Measurements from ENCODE around the gene KRAS.

KRAS gene

GRCh38 chr12:25202137-25202536 is 48.6 kb downstream of the KRAS start:
- Histone ChIP-seq H3K9me3 (ENCODE audit: low read length) (no peaks in the 10 kb centered on the region), H3K4me1 (ENCODE audit: insufficient read depth, low read length) (no peaks in the 10 kb centered on the region), H3K4me3 (ENCODE audit: low read length) (no peak overlapping the region), H2AFZ (ENCODE audit: low read depth, low read length) (no peak overlapping the region), H3K27me3 (ENCODE audit: insufficient read depth, low read length) (no peaks in the 10 kb centered on the region), H3K36me3 (ENCODE audit: insufficient read depth, low read length) (peaks cover 12% of the 10 kb centered on the region)

GRCh38 chr12:25200703-25201102 is 50.0 kb downstream of the KRAS start:
- Histone ChIP-seq H2AFZ (ENCODE audit: low read depth, low read length) (no peak overlapping the region), H3K9me3 (ENCODE audit: low read length) (no peaks in the 10 kb centered on the region), H3K4me1 (ENCODE audit: insufficient read depth, low read length) (peaks cover 6% of the 10 kb centered on the region), H3K4me3 (ENCODE audit: low read length) (no peak overlapping the region), H3K27me3 (ENCODE audit: insufficient read depth, low read length) (no peaks in the 10 kb centered on the region), H3K36me3 (ENCODE audit: insufficient read depth, low read length) (peaks cover 2% of the 10 kb centered on the region)

- H2AFZ ChIP-seq (ENCODE audit: low read depth, low read length), result no peak overlapping the region
- no peaks in the 10 kb centered on the region for H3K36me3 ChIP-seq (ENCODE audit: insufficient read depth, low read length)
- no peaks in the 10 kb centered on the region for H3K27me3 ChIP-seq (ENCODE audit: insufficient read depth, low read length)
- H3K4me3 ChIP-seq (ENCODE audit: low read length), result no peak overlapping the region
- peaks cover 6% of the 10 kb centered on the region for H3K4me1 ChIP-seq (ENCODE audit: insufficient read depth, low read length)
- no peaks in the 10 kb centered on the region for H3K9me3 ChIP-seq (ENCODE audit: low read length)
Measured at GRCh38 chr12:25197608-25198007, 53.1 kb downstream of the KRAS start.

GRCh38 chr12:25195056-25195971 is 55.4 kb downstream of the KRAS start, which contains the start of the genes DNAI7 and ETFRF1:
TSS of gene DNAI7 (minus strand) at chr12:25195160. CDS start at chr12:25195078, 82 bp downstream.
TSS of gene ETFRF1 (plus strand) at chr12:25195237. CDS start at chr12:25203957, 8,720 bp downstream.
- H3K27me3 ChIP-seq (ENCODE audit: insufficient read depth, low read length), result no peaks in the 10 kb centered on the region
- peaks cover 6% of the 10 kb centered on the region for H3K4me1 ChIP-seq (ENCODE audit: insufficient read depth, low read length)
- no peaks in the 10 kb centered on the region for H3K36me3 ChIP-seq (ENCODE audit: insufficient read depth, low read length)
- peak within 1 kb of the TSS; percentile 96 for H3K4me3 ChIP-seq (ENCODE audit: low read length)
- no peaks in the 10 kb centered on the region for H3K9me3 ChIP-seq (ENCODE audit: low read length)
- peak within 1 kb of the TSS; percentile 70 for H2AFZ ChIP-seq (ENCODE audit: low read depth, low read length)

DNA sequence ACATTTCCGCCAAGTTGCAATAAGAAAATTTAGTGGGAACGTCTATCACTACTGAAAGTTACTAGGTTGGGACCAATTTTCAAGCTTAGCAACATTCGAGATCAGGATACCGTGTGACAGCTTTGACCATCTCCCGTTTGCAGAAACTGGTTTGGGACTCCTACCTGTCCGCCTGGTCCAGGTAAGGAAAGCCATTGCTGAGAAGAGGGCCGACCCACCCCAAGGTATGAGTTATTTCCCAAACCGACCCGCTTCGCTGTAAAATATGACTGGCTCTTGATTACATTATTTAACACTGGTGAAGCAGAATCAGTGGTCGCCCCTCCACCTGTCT is 56.0 kb downstream of the KRAS start:
- peaks cover 6% of the 10 kb centered on the region for H3K4me1 ChIP-seq (ENCODE audit: insufficient read depth, low read length)
- H3K9me3 ChIP-seq (ENCODE audit: low read length), result no peaks in the 10 kb centered on the region
- H3K27me3 ChIP-seq (ENCODE audit: insufficient read depth, low read length), result no peaks in the 10 kb centered on the region
- H3K36me3 ChIP-seq (ENCODE audit: insufficient read depth, low read length), result no peaks in the 10 kb centered on the region
- H3K4me3 ChIP-seq (ENCODE audit: low read length), result peak overlapping the region; percentile 96
- H2AFZ ChIP-seq (ENCODE audit: low read depth, low read length), result peak overlapping the region; percentile 70

DNA sequence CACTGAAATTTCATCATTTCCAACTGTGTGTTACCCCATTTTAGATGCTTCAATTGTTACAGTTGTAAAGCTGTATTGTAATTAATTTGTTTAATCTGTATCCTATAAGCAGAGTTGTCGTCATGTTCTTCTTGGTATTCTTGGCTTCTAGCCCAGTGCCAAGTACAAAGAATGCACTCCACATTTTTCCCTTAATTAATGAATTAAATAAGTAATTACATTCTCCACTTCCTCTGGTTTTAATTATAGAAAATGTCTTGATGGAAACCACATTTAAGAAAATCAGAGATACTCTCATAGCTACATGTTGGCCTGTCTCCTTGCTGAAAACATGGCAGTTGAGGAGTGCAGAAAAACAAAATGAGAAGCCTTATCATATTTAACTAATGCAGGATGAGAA is 56.5 kb downstream of the KRAS start:
- H3K9me3 ChIP-seq (ENCODE audit: low read length), result no peaks in the 10 kb centered on the region
- H2AFZ ChIP-seq (ENCODE audit: low read depth, low read length), result peak overlapping the region; percentile 70
- H3K36me3 ChIP-seq (ENCODE audit: insufficient read depth, low read length), result no peaks in the 10 kb centered on the region
- H3K4me1 ChIP-seq (ENCODE audit: insufficient read depth, low read length), result peaks cover 6% of the 10 kb centered on the region
- no peaks in the 10 kb centered on the region for H3K27me3 ChIP-seq (ENCODE audit: insufficient read depth, low read length)
- peak overlapping the region; percentile 96 for H3K4me3 ChIP-seq (ENCODE audit: low read length)

GRCh38 chr12:25190793-25191192 is 59.9 kb downstream of the KRAS start:
- Histone ChIP-seq H3K4me3 (ENCODE audit: low read length) (no peak overlapping the region), H2AFZ (ENCODE audit: low read depth, low read length) (no peak overlapping the region), H3K4me1 (ENCODE audit: insufficient read depth, low read length) (peaks cover under 1% of the 10 kb centered on the region), H3K27me3 (ENCODE audit: insufficient read depth, low read length) (no peaks in the 10 kb centered on the region), H3K9me3 (ENCODE audit: low read length) (no peaks in the 10 kb centered on the region), H3K36me3 (ENCODE audit: insufficient read depth, low read length) (no peaks in the 10 kb centered on the region)

- no peak overlapping the region for H3K4me3 ChIP-seq (ENCODE audit: low read length)
- no peak overlapping the region for H2AFZ ChIP-seq (ENCODE audit: low read depth, low read length)
- H3K4me1 ChIP-seq (ENCODE audit: insufficient read depth, low read length), result no peaks in the 10 kb centered on the region
- H3K27me3 ChIP-seq (ENCODE audit: insufficient read depth, low read length), result no peaks in the 10 kb centered on the region
- H3K36me3 ChIP-seq (ENCODE audit: insufficient read depth, low read length), result no peaks in the 10 kb centered on the region
- H3K9me3 ChIP-seq (ENCODE audit: low read length), result no peaks in the 10 kb centered on the region
Measured at GRCh38 chr12:25189656-25190055, 61.1 kb downstream of the KRAS start.

DNA sequence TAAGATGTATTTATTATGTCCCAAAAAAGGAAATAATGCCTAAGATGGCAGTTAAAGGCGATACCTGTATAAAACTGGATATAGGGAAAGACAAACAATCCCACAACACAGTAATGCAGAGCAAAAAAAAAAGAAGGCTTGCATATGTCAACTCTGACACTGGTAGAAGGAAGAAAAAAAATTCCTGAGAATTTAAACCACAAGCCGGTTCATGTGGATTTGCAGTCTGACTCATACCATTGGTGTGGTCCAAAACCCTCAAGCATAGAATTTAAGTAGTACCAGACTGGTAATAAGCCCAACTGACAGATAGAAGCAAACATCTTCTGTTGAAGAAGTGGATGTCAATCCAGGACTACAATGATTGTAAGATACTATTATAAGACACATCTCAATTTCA is 62.9 kb downstream of the KRAS start:
- H3K4me1 ChIP-seq (ENCODE audit: insufficient read depth, low read length), result no peaks in the 10 kb centered on the region
- no peak overlapping the region for H3K4me3 ChIP-seq (ENCODE audit: low read length)
- no peak overlapping the region for H2AFZ ChIP-seq (ENCODE audit: low read depth, low read length)
- no peaks in the 10 kb centered on the region for H3K9me3 ChIP-seq (ENCODE audit: low read length)
- no peaks in the 10 kb centered on the region for H3K36me3 ChIP-seq (ENCODE audit: insufficient read depth, low read length)
- no peaks in the 10 kb centered on the region for H3K27me3 ChIP-seq (ENCODE audit: insufficient read depth, low read length)

GRCh38 chr12:25186788-25187402 is 63.8 kb downstream of the KRAS start:
- H3K4me3 ChIP-seq (ENCODE audit: low read length), result no peak overlapping the region
- H3K36me3 ChIP-seq (ENCODE audit: insufficient read depth, low read length), result no peaks in the 10 kb centered on the region
- no peaks in the 10 kb centered on the region for H3K27me3 ChIP-seq (ENCODE audit: insufficient read depth, low read length)
- H2AFZ ChIP-seq (ENCODE audit: low read depth, low read length), result no peak overlapping the region
- no peaks in the 10 kb centered on the region for H3K4me1 ChIP-seq (ENCODE audit: insufficient read depth, low read length)
- H3K9me3 ChIP-seq (ENCODE audit: low read length), result no peaks in the 10 kb centered on the region

DNA sequence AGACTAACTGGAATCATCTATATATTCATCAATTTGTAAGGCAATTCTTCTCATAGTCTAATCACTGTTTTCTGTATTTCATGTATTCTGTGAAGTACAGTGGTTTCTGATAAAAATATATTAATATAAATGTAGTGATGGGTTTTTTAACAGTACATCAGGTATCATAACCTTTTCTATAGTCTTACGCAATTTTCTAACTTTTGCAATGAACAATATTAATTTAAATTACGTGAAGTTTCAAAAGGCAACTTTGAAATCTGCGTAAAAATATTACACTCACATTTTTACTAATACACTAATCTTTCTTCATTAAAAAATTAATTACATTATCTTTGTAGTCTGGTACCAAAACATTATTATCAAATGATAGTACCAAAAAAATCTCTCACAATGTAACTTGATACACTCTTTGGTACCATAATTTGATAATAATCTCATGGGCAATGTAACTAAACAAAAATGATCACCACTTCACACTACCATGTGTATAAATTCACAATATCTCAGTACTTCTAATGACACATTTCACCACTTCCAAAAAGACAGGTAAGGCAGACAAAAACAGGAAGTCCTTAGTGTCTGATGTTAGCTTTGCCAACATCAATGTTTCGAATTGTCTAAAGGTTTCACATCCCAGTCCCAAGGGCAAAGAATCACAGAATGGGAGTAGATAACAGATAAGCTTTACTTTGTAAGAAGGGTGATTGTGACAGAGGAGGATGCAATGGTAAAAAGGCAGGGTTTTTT is 64.5 kb downstream of the KRAS start:
- Histone ChIP-seq H3K4me3 (ENCODE audit: low read length) (no peak overlapping the region), H2AFZ (ENCODE audit: low read depth, low read length) (no peak overlapping the region), H3K4me1 (ENCODE audit: insufficient read depth, low read length) (no peaks in the 10 kb centered on the region), H3K36me3 (ENCODE audit: insufficient read depth, low read length) (no peaks in the 10 kb centered on the region), H3K27me3 (ENCODE audit: insufficient read depth, low read length) (no peaks in the 10 kb centered on the region), H3K9me3 (ENCODE audit: low read length) (no peaks in the 10 kb centered on the region)

DNA sequence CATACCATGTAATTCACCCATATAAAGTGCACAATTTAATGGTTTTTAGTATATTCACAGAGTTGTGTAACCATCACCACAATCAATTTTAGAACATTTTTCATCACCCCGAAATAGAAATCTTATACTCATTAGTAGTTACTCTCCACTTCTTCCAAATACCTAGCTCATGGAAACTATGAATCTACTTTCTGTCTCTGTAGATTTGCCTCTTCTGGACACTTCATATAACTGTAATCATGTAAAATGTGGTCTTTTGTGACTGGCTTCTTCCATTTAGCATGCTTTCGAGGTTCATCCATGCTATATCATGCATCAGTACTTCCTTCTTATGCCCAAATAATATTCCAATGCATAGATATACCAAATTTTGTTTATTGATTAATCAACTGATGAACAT is 66.6 kb downstream of the KRAS start:
- no peaks in the 10 kb centered on the region for H3K27me3 ChIP-seq (ENCODE audit: insufficient read depth, low read length)
- H3K36me3 ChIP-seq (ENCODE audit: insufficient read depth, low read length), result no peaks in the 10 kb centered on the region
- no peak overlapping the region for H3K4me3 ChIP-seq (ENCODE audit: low read length)
- no peaks in the 10 kb centered on the region for H3K9me3 ChIP-seq (ENCODE audit: low read length)
- no peaks in the 10 kb centered on the region for H3K4me1 ChIP-seq (ENCODE audit: insufficient read depth, low read length)
- no peak overlapping the region for H2AFZ ChIP-seq (ENCODE audit: low read depth, low read length)

- Histone ChIP-seq H3K4me3 (ENCODE audit: low read length) (no peak overlapping the region), H3K36me3 (ENCODE audit: insufficient read depth, low read length) (no peaks in the 10 kb centered on the region), H3K27me3 (ENCODE audit: insufficient read depth, low read length) (no peaks in the 10 kb centered on the region), H2AFZ (ENCODE audit: low read depth, low read length) (no peak overlapping the region), H3K4me1 (ENCODE audit: insufficient read depth, low read length) (no peaks in the 10 kb centered on the region), H3K9me3 (ENCODE audit: low read length) (no peaks in the 10 kb centered on the region)
Measured at GRCh38 chr12:25182765-25183164, 68.0 kb downstream of the KRAS start.
